ENCODE measurements around the gene ITGB1BP2. TPM values are rescaled to one million over a fixed set of nuclear protein-coding genes. Genes with fewer than 3 reads are reported as not detected.
A peak's percentile ranks its signal among the peaks of the same experiment; 100 is the strongest.

The ITGB1BP2 gene
- total RNA-seq, 1 experiment from 2014 or later: 3.7 TPM

DNA sequence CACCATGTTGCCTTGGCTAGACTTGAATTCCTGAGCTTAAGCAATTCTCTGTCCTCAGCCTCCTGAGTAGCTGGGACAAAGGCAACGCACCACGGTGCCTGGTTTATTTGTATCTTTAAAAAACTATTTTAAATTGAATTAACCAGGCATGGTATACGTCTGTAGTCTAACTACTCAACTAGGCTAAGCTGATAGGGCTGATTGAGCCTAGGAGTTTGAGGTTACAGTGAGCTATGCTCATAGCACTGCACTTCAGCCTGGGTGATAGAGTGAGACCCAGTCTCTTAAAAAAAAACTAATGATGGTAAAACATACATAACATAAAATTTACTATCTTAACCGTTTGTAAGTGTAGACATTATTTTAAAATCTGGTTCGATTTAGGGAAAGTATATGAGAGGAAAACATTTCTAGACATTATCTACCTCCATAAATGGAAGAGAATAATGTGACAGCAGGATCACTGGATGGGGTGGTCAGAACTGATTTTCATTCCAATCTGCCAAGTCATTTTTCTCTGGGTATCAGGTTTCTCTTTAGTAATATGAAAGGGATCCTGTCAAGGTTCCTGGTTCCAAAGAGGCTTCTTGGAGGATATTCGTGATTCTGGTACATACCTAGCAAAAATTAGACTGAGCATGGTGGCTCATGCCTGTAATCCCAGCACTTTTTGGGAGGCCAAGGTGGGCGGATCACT lies 8.7 kb upstream of the ITGB1BP2 start:
- Histone ChIP-seq H2BK20ac (ENCODE audit: low read depth, low read length, poor library complexity, severe bottlenecking) (no peak overlapping the region), H4K5ac (ENCODE audit: insufficient read length, low read depth, low read length) (no peak overlapping the region), H3K79me1 (ENCODE audit: insufficient read depth, low read depth, low read length, poor library complexity, severe bottlenecking) (no peaks in the 10 kb centered on the region), H3K4me2 (ENCODE audit: insufficient read depth, insufficient read length, low read length) (no peak overlapping the region), H2BK120ac (ENCODE audit: low read depth, low read length, poor library complexity, severe bottlenecking) (no peak overlapping the region), H3T11ph (ENCODE audit: low read length) (no peak overlapping the region), H4K8ac (replicated peaks; ENCODE audit: insufficient read length, low read depth, low read length) (no peak overlapping the region), H3K23me2 (ENCODE audit: insufficient read length, low read depth, low read length, poor library complexity, severe bottlenecking) (no peaks in the 10 kb centered on the region), H2AFZ (ENCODE audit: low read length) (no peak overlapping the region), H4K91ac (ENCODE audit: insufficient read length, low read depth, low read length) (no peak overlapping the region), H3K4ac (ENCODE audit: low read depth, low read length) (no peak overlapping the region), H3K27me3 (ENCODE audit: insufficient read depth, low read length) (no peaks in the 10 kb centered on the region), H2BK5ac (ENCODE audit: insufficient read length, low read length) (no peak overlapping the region), H4K20me1 (ENCODE audit: control insufficient read depth, insufficient read depth, insufficient read length) (no peaks in the 10 kb centered on the region), H2BK15ac (ENCODE audit: low read depth, low read length) (no peak overlapping the region), H3K14ac (ENCODE audit: insufficient read depth, low read length) (no peak overlapping the region), H2AK5ac (ENCODE audit: insufficient read length, low read length) (no peak overlapping the region), H3K79me2 (ENCODE audit: insufficient read depth, low read length) (peaks cover 4% of the 10 kb centered on the region; the same call in 1 of the 2 replicates), H3K27ac (ENCODE audit: insufficient read length, low read depth, low read length) (no peak overlapping the region), H3K9ac (ENCODE audit: extremely low read depth, insufficient read length, low read length) (no peak overlapping the region), H2BK12ac (ENCODE audit: insufficient read length, low read depth, low read length) (no peak overlapping the region), H3K18ac (ENCODE audit: insufficient read length, low read depth, low read length) (no peak overlapping the region), H3K56ac (ENCODE audit: insufficient read length, low read depth, low read length) (no peak overlapping the region), H3K23ac (ENCODE audit: insufficient read length, low read depth, low read length) (no peak overlapping the region), H3K9me3 (ENCODE audit: control insufficient read depth, low read depth, low read length) (peaks cover 12% of the 10 kb centered on the region), H3K4me1 (ENCODE audit: insufficient read depth, low read length) (no peaks in the 10 kb centered on the region)
- peak overlapping the region in 1 of 3 experiments; percentile 60; a peak in 1 of 7 replicates for H3K27ac Mint-ChIP-seq
- no peaks in the 10 kb centered on the region for H3K4me1 Mint-ChIP-seq
- H3K9me3 Mint-ChIP-seq: peaks cover 52 to 57% of the 10 kb centered on the region in 2 experiments
- no CpG with 5 or more reads among the region's 7 CpGs for WGBS (ENCODE audit: extremely low coverage, insufficient read length, low lambda C conversion rate)
- no peak for DNase-seq
- TF ChIP-seq, protein P1, sequence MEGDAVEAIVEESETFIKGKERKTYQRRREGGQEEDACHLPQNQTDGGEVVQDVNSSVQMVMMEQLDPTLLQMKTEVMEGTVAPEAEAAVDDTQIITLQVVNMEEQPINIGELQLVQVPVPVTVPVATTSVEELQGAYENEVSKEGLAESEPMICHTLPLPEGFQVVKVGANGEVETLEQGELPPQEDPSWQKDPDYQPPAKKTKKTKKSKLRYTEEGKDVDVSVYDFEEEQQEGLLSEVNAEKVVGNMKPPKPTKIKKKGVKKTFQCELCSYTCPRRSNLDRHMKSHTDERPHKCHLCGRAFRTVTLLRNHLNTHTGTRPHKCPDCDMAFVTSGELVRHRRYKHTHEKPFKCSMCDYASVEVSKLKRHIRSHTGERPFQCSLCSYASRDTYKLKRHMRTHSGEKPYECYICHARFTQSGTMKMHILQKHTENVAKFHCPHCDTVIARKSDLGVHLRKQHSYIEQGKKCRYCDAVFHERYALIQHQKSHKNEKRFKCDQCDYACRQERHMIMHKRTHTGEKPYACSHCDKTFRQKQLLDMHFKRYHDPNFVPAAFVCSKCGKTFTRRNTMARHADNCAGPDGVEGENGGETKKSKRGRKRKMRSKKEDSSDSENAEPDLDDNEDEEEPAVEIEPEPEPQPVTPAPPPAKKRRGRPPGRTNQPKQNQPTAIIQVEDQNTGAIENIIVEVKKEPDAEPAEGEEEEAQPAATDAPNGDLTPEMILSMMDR (conservative IDR thresholded peaks at IDR 0.05): no peak
- H3K36me3 Mint-ChIP-seq (ENCODE audit: insufficient read depth in 1 of 3, low read depth in 3 of 3): peaks cover 64 to 82% (median 71%) of the 10 kb centered on the region in 3 experiments
- no peaks in the 10 kb centered on the region; the same call in 1 of the 2 replicates for H3K27me3 Mint-ChIP-seq (ENCODE audit: low read depth)
- H3K4me3 Mint-ChIP-seq: no peak overlapping the region

Data from H9 (cell line).